ENCODE results near the gene TMEM25. TPM values are rescaled to one million over a fixed set of nuclear protein-coding genes. Genes with fewer than 3 reads are reported as not detected.
A peak's percentile ranks its signal among the peaks of the same experiment; 100 is the strongest.
"Not testable (repeated sequence)": the region's sequence is repeated elsewhere in the genome, so short reads cannot be mapped to it uniquely, and the experiment has no call there.

TMEM25 gene
- 0.56 and 0.57 TPM in 2 replicates for polyA plus RNA-seq (2011; rRNA removed)
- polyA plus RNA-seq (2012; cell fraction: cytosol; rRNA removed), result 0.61 and 0.74 TPM in 2 replicates
- 1.0 and 1.3 TPM in 2 replicates for polyA plus RNA-seq (2012; cell fraction: nucleus; rRNA removed)
- polyA plus RNA-seq (2017; fragmentation: RNase III; extraction: RNeasy Plus Mini Kit Qiagen cat#74134 plus additional on column Dnase treatment), result 0.58 to 0.82 TPM (median 0.75 TPM) in 3 replicates
- 0.83 and 2.1 TPM in 2 replicates for polyA minus RNA-seq (2011; rRNA and poly(A)+ RNA removed)

GRCh38 chr11:118530683-118531596, at the start of gene TMEM25:
Gene TMEM25, plus strand, starts transcription at chr11:118531192. Its CDS starts 610 bp downstream, at chr11:118531802.
- FAIRE-seq (no peak), ATAC-seq (peak; percentile 30 to 64; a peak in 4 of 6 replicates), DNase-seq (ENCODE audit: low read depth in 1 of 2, low spot score in 1 of 2) (no peak)
- Histone ChIP-seq H3K9me3 (no peaks in the 10 kb centered on the region), H3K27ac (peak within 1 kb of the TSS; percentile 62 to 84; a peak in 5 of 6 replicates), H3K4me2 (peak within 1 kb of the TSS; percentile 87), H3K4me3 (peak within 1 kb of the TSS; percentile 66), H3K4me1 (no peaks in the 10 kb centered on the region)
- ChIA-PET POLR2A (no interaction called here), CTCF (no interaction called here)
- WGBS (ENCODE audit: missing lambda C conversion rate), result 77% methylated on average over 18 of the region's 94 CpGs
- TF ChIP-seq JUN (IDR thresholded peaks at IDR 0.05), result peak in 1 of 2 experiments; percentile 19; a peak in 1 of 5 replicates
- no peak for TF ChIP-seq CHD2 (IDR thresholded peaks at IDR 0.05; ENCODE audit: low read length, partially characterized antibody)

- 93% methylated on average over 1 of the region's 1 CpG for WGBS (ENCODE audit: missing lambda C conversion rate)
- DNase-seq (ENCODE audit: low read depth in 1 of 2, low spot score in 1 of 2), result not testable (repeated sequence)
These were observed 49.8 kb upstream of the TMEM25 start for GRCh38 chr11:118481238-118481637.

GRCh38 chr11:118484405-118484804, 46.6 kb upstream of the TMEM25 start:
- H3K4me1 ChIP-seq, result no peaks in the 10 kb centered on the region
- H3K9me3 ChIP-seq, result no peaks in the 10 kb centered on the region
- WGBS (ENCODE audit: missing lambda C conversion rate), result 91% methylated on average over 3 of the region's 3 CpGs
- H3K4me2 ChIP-seq, result no peak overlapping the region
- FAIRE-seq, result no peak
- ATAC-seq, result no peak
- POLR2A ChIA-PET, result no interaction called here
- no peak overlapping the region for H3K4me3 ChIP-seq
- no peak for DNase-seq (ENCODE audit: low read depth in 1 of 2, low spot score in 1 of 2)
- TF ChIP-seq ESRRA (IDR thresholded peaks at IDR 0.05; ENCODE audit: borderline replicate concordance, low read length), result no peak
- peak; percentile 28 for TF ChIP-seq MAFK (IDR thresholded peaks at IDR 0.05; ENCODE audit: partially characterized antibody)
- TF ChIP-seq PBX3 (IDR thresholded peaks at IDR 0.05), result no peak
- CTCF ChIA-PET, result interaction anchor here (0.7 kb wide), 1 partner anchor 86 kb away, joined by 3 read pairs; no protein-coding TSS in a partner anchor
- no peak overlapping the region for H3K27ac ChIP-seq

More at GRCh38 chr11:118481238-118481637, 49.8 kb upstream of the TMEM25 start:
- H3K4me3 ChIP-seq, H3K4me1 ChIP-seq, FAIRE-seq, POLR2A ChIA-PET, H3K4me2 ChIP-seq, ATAC-seq, H3K9me3 ChIP-seq, H3K27ac ChIP-seq: not testable (repeated sequence)
- CTCF ChIA-PET, result interaction anchor here (0.7 to 1.4 kb wide), 3 partner anchors 9 to 102 kb away, joined by 3 read pairs; no protein-coding TSS in a partner anchor

- FAIRE-seq (no peak), ATAC-seq (no peak), DNase-seq (ENCODE audit: low read depth in 1 of 2, low spot score in 1 of 2) (peak in 1 of 2 experiments; percentile 21)
- H3K27ac ChIP-seq, result no peak overlapping the region
- no peaks in the 10 kb centered on the region for H3K4me1 ChIP-seq
- no peak for TF ChIP-seq JUN (IDR thresholded peaks at IDR 0.05)
- TF ChIP-seq SREBF2 (IDR thresholded peaks at IDR 0.05), result no peak
- TF ChIP-seq CTCF (IDR thresholded peaks at IDR 0.05), result peak; percentile 14; the same call in 1 of the 3 replicates
- H3K4me2 ChIP-seq, result no peak overlapping the region
- ChIA-PET POLR2A (no interaction called here), CTCF (interaction anchor here (0.7 kb wide), 1 partner anchor 87 kb away, joined by 3 read pairs; no protein-coding TSS in a partner anchor)
- no peaks in the 10 kb centered on the region for H3K9me3 ChIP-seq
- H3K4me3 ChIP-seq, result no peak overlapping the region
These were observed 45.7 kb upstream of the TMEM25 start for GRCh38 chr11:118485273-118485672.

GRCh38 chr11:118488480-118489109, 42.4 kb upstream of the TMEM25 start:
- ChIA-PET CTCF (interaction anchor here (0.7 to 1.8 kb wide), 25 partner anchors 9 to 290 kb away, joined by 3 to 8 read pairs (median 4); no protein-coding TSS in a partner anchor), POLR2A (interaction anchor here (1.4 kb wide), 1 partner anchor 52 kb away, joined by 3 read pairs; the partner anchor contains the start of gene KMT2A)
- Histone ChIP-seq H3K27ac (no peak overlapping the region), H3K4me3 (no peak overlapping the region), H3K4me1 (no peaks in the 10 kb centered on the region), H3K9me3 (no peaks in the 10 kb centered on the region), H3K4me2 (no peak overlapping the region)
- ATAC-seq (peak; percentile 43 to 67; a peak in 4 of 6 replicates), FAIRE-seq (no peak), DNase-seq (ENCODE audit: low read depth in 1 of 2, low spot score in 1 of 2) (peak; percentile 41 to 70)
- WGBS (ENCODE audit: missing lambda C conversion rate), result 12% methylated on average over 7 of the region's 7 CpGs
- TF ChIP-seq CBX2 (IDR thresholded peaks at IDR 0.05; ENCODE audit: borderline replicate concordance, low read depth), result no peak
- TF ChIP-seq USF2 (IDR thresholded peaks at IDR 0.05), result no peak
- TF ChIP-seq CTCF (IDR thresholded peaks at IDR 0.05), result peak; percentile 80
- peak; percentile 55; the same call in 2 of the 3 replicates for TF ChIP-seq SMC3 (IDR thresholded peaks at IDR 0.05)
- no peak for TF ChIP-seq MAX (IDR thresholded peaks at IDR 0.05)
- peak; percentile 73 to 76 for TF ChIP-seq RAD21 (conservative IDR thresholded peaks at IDR 0.05 in 1 of 2, IDR thresholded peaks at IDR 0.05 in 1 of 2)
- TF ChIP-seq JUNB (IDR thresholded peaks at IDR 0.05), result no peak

All from A549 (cell line).